Measurements from ENCODE around the gene ERC2. TPM values are rescaled to one million over a fixed set of nuclear protein-coding genes. Genes with fewer than 3 reads are reported as not detected.

The ERC2 gene
- total and polyA plus RNA-seq, 2 donors (not counting 1 experiment from before 2014, with no cell fraction given), result 0.14 to 0.17 TPM

- no peak overlapping the region for H3K27ac ChIP-seq (ENCODE audit: insufficient read depth, low read length)
- H3K27me3 ChIP-seq (ENCODE audit: control insufficient read depth, insufficient read depth, low read length), result no peaks in the 10 kb centered on the region
- no peak overlapping the region for H3K4me3 ChIP-seq (replicated peaks in 1 of 4; ENCODE audit: control extremely low read depth in 1 of 4, insufficient read depth in 1 of 4, low read depth in 3 of 4, low read length in 4 of 4)
- H3K36me3 ChIP-seq (ENCODE audit: control insufficient read depth, insufficient read depth, low read length), result no peaks in the 10 kb centered on the region
- H4K20me1 ChIP-seq (ENCODE audit: control insufficient read depth, extremely low read depth, insufficient read depth, low read length), result no peaks in the 10 kb centered on the region
- no peak for DNase-seq (ENCODE audit: low read depth in 2 of 2)
- H3K4me1 ChIP-seq (ENCODE audit: control insufficient read depth, extremely low read depth, insufficient read depth, low read length), result no peaks in the 10 kb centered on the region
- H3K9ac ChIP-seq (ENCODE audit: insufficient read depth, low read length), result no peak overlapping the region
- no peak for TF ChIP-seq EZH2 (IDR thresholded peaks at IDR 0.05; ENCODE audit: low read length, missing control alignments)
- TF ChIP-seq, protein P1, sequence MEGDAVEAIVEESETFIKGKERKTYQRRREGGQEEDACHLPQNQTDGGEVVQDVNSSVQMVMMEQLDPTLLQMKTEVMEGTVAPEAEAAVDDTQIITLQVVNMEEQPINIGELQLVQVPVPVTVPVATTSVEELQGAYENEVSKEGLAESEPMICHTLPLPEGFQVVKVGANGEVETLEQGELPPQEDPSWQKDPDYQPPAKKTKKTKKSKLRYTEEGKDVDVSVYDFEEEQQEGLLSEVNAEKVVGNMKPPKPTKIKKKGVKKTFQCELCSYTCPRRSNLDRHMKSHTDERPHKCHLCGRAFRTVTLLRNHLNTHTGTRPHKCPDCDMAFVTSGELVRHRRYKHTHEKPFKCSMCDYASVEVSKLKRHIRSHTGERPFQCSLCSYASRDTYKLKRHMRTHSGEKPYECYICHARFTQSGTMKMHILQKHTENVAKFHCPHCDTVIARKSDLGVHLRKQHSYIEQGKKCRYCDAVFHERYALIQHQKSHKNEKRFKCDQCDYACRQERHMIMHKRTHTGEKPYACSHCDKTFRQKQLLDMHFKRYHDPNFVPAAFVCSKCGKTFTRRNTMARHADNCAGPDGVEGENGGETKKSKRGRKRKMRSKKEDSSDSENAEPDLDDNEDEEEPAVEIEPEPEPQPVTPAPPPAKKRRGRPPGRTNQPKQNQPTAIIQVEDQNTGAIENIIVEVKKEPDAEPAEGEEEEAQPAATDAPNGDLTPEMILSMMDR (conservative IDR thresholded peaks at IDR 0.05 in 1 of 2, IDR thresholded peaks at IDR 0.05 in 1 of 2; ENCODE audit: low read depth in 1 of 2, low read length in 2 of 2), result no peak
- H3K4me2 ChIP-seq (ENCODE audit: extremely low read depth, insufficient read depth, low read length), result no peak overlapping the region
- no peaks in the 10 kb centered on the region for H3K79me2 ChIP-seq (ENCODE audit: control insufficient read depth, insufficient read depth, low read length)
- H3K9me3 ChIP-seq (ENCODE audit: control insufficient read depth, insufficient read depth, low read depth, low read length), result no peaks in the 10 kb centered on the region
- H2AFZ ChIP-seq (ENCODE audit: low read length), result no peak overlapping the region
Measured at GRCh38 chr3:56055951-56056350, 412.3 kb downstream of the ERC2 start.

- H3K36me3 ChIP-seq (ENCODE audit: control insufficient read depth, insufficient read depth, low read length), result no peaks in the 10 kb centered on the region
- no peak overlapping the region for H3K9ac ChIP-seq (ENCODE audit: insufficient read depth, low read length)
- no peak for DNase-seq (ENCODE audit: low read depth in 2 of 2)
- H3K9me3 ChIP-seq (ENCODE audit: control insufficient read depth, insufficient read depth, low read depth, low read length), result no peaks in the 10 kb centered on the region
- no peak overlapping the region for H3K27ac ChIP-seq (ENCODE audit: insufficient read depth, low read length)
- no peak overlapping the region for H2AFZ ChIP-seq (ENCODE audit: low read length)
- no peak overlapping the region for H3K4me3 ChIP-seq (replicated peaks in 1 of 4; ENCODE audit: control extremely low read depth in 1 of 4, insufficient read depth in 1 of 4, low read depth in 3 of 4, low read length in 4 of 4)
- no peaks in the 10 kb centered on the region for H3K79me2 ChIP-seq (ENCODE audit: control insufficient read depth, insufficient read depth, low read length)
- H4K20me1 ChIP-seq (ENCODE audit: control insufficient read depth, extremely low read depth, insufficient read depth, low read length), result no peaks in the 10 kb centered on the region
- H3K4me2 ChIP-seq (ENCODE audit: extremely low read depth, insufficient read depth, low read length), result no peak overlapping the region
- H3K27me3 ChIP-seq (ENCODE audit: control insufficient read depth, insufficient read depth, low read length), result no peaks in the 10 kb centered on the region
- H3K4me1 ChIP-seq (ENCODE audit: control insufficient read depth, extremely low read depth, insufficient read depth, low read length), result no peaks in the 10 kb centered on the region
- TF ChIP-seq, protein P1 (conservative IDR thresholded peaks at IDR 0.05 in 1 of 2, IDR thresholded peaks at IDR 0.05 in 1 of 2; ENCODE audit: low read depth in 1 of 2, low read length in 2 of 2), result no peak
- no peak for TF ChIP-seq EZH2 (IDR thresholded peaks at IDR 0.05; ENCODE audit: low read length, missing control alignments)
Measured at GRCh38 chr3:56055546-56055945, 412.7 kb downstream of the ERC2 start.

GRCh38 chr3:56054844-56055243, 413.4 kb downstream of the ERC2 start:
- Histone ChIP-seq H3K36me3 (ENCODE audit: control insufficient read depth, insufficient read depth, low read length) (no peaks in the 10 kb centered on the region), H3K27me3 (ENCODE audit: control insufficient read depth, insufficient read depth, low read length) (no peaks in the 10 kb centered on the region), H3K27ac (ENCODE audit: insufficient read depth, low read length) (no peak overlapping the region), H3K4me1 (ENCODE audit: control insufficient read depth, extremely low read depth, insufficient read depth, low read length) (no peaks in the 10 kb centered on the region), H2AFZ (ENCODE audit: low read length) (no peak overlapping the region), H3K4me3 (replicated peaks in 1 of 4; ENCODE audit: control extremely low read depth in 1 of 4, insufficient read depth in 1 of 4, low read depth in 3 of 4, low read length in 4 of 4) (no peak overlapping the region), H3K79me2 (ENCODE audit: control insufficient read depth, insufficient read depth, low read length) (no peaks in the 10 kb centered on the region), H3K9ac (ENCODE audit: insufficient read depth, low read length) (no peak overlapping the region), H3K4me2 (ENCODE audit: extremely low read depth, insufficient read depth, low read length) (no peak overlapping the region), H3K9me3 (ENCODE audit: control insufficient read depth, insufficient read depth, low read depth, low read length) (no peaks in the 10 kb centered on the region), H4K20me1 (ENCODE audit: control insufficient read depth, extremely low read depth, insufficient read depth, low read length) (no peaks in the 10 kb centered on the region)
- TF ChIP-seq, protein P1 (conservative IDR thresholded peaks at IDR 0.05 in 1 of 2, IDR thresholded peaks at IDR 0.05 in 1 of 2; ENCODE audit: low read depth in 1 of 2, low read length in 2 of 2), result no peak
- no peak for TF ChIP-seq EZH2 (IDR thresholded peaks at IDR 0.05; ENCODE audit: low read length, missing control alignments)
- no peak for DNase-seq (ENCODE audit: low read depth in 2 of 2)

Data from fibroblast of lung (primary cell).